NCI-H82 treated with DMSO at 0.1 percent for 48 hours (cell line): Measurements from ENCODE around the gene SHANK1.
"Not testable (repeated sequence)": the region's sequence is repeated elsewhere in the genome, so short reads cannot be mapped to it uniquely, and the experiment has no call there.

Source experiments
- DNase-seq: peaks from one replicate; lab custom pipeline; 2025; ENCODE audit not compliant: unreplicated experiment; lab: John Stamatoyannopoulos, UW

Gene SHANK1

DNA sequence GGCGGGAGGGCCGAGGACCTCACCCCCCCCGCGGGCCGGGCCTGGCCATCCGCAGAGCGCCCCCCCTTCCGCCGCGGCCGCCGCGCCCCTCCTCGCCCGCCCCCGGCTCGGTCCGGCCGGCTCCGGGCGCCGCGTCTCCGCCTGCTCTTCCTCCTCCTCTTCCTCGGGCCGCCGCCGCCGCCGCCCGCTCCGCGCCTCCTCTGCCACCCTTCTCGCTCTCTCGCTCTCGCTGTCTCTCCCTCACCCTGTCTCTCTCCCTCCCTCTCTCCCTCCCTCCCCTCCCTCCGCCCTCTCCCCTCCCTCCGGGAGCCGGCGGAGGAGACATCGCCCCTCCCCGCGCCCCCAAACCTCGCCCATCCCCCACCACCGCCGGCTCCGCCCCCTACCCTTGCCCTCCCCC, at the start of gene SHANK1:
Gene SHANK1, minus strand, starts transcription at position 237 of the 400 bp plus-strand sequence. CDS start 2,883 bp downstream, outside the sequence.
- no peak for DNase-seq

DNA sequence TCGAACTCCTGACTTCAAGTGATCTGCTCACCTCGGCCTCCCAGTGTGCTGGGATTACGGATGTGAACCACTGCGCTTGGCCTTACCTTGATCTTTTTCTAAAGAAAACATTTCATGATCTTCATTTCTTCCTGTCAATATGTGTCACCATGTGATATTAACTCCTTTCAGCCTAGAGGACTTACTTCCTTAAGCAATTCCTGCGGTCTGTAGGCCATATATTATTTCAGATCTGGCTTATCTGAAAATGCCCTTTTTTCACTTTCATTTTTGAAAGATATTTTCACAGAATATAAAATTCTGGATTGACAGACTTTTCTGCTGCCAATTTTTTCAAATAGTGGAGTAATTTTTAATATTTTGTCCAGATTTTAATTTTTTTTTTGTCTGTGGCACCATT, 48.7 kb upstream of the SHANK1 start:
- no peak for DNase-seq

DNA sequence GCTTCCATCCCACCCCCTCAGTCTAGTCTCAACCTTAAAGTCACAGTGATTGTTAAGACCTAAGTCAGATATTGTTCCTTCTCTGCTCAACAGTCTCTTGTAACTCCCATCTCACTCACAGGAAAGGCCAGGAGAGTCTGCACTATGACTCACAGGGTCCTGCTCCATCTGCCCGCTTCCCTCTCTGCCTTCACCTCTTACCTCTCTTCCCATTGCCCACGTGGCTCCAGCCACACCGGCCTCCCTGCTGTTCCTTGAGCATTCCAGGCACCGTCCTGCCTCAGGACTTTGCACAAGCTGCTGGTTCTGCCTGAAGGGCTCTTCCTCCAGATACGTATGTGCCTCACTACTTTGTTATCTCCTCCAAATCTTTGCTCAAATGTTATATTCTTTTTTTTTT, 47.7 kb upstream of the SHANK1 start:
- DNase-seq = not testable (repeated sequence)

- not testable (repeated sequence) for DNase-seq
Observed at GRCh38 chr19:50766746-50767145, 47.1 kb upstream of the SHANK1 start.

DNA sequence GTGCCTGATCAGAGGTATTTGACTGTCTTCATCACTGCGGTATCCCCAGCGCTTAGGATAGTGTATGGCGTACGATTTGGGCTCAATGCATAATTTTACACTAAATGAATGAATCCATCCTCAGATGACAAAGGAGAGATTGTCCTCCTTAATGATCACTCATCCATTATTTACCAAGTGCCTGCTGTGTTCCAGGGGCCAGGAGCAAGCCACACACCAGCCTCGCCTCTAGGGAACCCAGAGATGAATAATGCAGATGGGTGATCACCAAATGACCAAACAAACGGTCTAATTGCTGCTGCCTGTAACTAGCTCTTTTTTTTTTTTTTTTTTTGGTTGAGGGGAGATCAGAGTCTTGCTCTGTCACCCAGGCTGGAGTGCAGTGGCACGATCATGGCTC, 44.8 kb upstream of the SHANK1 start:
- DNase-seq = no peak

GRCh38 chr19:50763521-50763920, 43.9 kb upstream of the SHANK1 start:
- not testable (repeated sequence) for DNase-seq

DNA sequence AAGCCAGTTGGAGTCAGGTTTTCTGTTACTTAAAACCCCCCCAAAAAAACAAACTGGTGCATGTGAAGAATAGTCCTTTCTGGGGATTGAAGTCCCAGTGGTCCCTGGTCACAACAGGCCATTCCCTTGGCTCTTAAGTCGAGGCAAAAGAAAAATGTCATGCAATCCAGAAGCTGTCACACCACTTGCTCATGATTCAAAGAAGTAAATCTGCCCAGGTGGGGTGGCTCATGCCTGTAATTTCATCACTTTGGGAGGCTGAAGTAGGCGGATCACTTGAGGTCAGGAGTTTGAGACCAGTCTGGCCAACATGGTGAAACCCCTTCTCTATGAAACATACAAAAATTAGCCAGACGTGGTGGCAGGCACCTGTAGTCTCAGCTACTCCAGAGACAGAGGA, 41.9 kb upstream of the SHANK1 start:
- DNase-seq = not testable (repeated sequence)

GRCh38 chr19:50759886-50760285, 40.3 kb upstream of the SHANK1 start:
- peak; percentile 11 for DNase-seq

GRCh38 chr19:50759076-50759475, 39.5 kb upstream of the SHANK1 start:
- not testable (repeated sequence) for DNase-seq

DNA sequence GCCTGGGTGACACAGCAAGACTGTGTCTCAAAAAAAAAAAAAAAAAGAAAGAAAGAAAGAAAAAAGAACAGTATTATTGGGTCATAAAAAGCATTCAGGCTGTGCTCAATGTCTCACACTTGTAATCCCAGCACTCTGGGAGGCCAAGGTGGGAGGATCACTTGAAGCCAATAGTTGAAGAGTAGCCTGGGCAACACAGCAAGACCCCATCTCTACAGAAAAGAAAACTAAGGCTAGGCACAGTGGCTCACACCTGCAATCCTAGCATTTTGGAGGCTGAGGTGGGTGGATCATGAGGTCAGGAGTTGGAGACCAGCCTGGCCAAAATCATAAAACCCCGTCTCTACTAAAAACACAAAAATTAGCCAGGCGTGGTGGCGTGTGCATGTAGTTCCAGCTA, 38.0 kb upstream of the SHANK1 start:
- DNase-seq = not testable (repeated sequence)

- not testable (repeated sequence) for DNase-seq
Observed at GRCh38 chr19:50756244-50756643, 36.6 kb upstream of the SHANK1 start.

GRCh38 chr19:50753879-50754278, 34.3 kb upstream of the SHANK1 start:
- DNase-seq = no peak

DNA sequence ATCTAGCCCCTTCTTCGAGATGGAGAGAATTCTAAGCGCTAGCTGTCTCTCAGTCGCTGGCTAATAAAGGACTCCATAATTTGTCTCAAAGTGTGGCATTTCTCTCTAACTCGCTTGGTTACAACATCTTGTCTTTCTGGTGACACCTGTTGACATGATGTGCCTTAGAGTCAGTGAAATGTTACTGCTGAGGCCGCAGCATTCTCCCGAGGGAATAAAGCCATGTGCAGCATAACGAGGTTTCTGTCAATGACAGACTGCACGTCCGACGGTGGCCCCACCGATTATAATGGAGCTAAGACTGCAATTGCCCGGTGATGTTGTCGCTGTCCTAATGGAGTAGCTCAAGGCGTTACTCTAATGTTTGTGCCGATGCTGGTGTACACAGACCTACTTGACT, 30.4 kb upstream of the SHANK1 start:
- DNase-seq = no peak

DNA sequence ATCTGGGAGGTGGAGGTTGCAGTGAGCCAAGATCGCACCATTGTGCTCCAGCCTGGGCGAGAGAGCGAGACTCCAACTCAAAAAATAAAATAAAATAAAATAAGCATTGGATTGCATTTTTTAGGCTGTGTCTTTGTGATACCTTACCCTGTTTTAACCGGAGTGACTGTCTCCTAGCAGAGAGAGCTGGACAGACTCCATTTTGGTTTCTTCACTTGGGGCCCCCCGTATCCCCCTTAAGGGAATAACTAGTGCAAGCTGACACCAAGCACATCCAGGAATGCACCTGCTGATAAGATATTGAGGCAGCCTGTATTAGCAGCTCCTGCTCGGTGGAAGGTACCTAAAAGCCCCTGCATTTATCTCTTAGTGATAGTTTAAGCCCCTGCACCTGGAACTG, 29.9 kb upstream of the SHANK1 start:
- no peak for DNase-seq

- not testable (repeated sequence) for DNase-seq
Observed at GRCh38 chr19:50747141-50747540, 27.5 kb upstream of the SHANK1 start.

- DNase-seq = no peak
Observed at GRCh38 chr19:50745221-50745620, 25.6 kb upstream of the SHANK1 start.

DNA sequence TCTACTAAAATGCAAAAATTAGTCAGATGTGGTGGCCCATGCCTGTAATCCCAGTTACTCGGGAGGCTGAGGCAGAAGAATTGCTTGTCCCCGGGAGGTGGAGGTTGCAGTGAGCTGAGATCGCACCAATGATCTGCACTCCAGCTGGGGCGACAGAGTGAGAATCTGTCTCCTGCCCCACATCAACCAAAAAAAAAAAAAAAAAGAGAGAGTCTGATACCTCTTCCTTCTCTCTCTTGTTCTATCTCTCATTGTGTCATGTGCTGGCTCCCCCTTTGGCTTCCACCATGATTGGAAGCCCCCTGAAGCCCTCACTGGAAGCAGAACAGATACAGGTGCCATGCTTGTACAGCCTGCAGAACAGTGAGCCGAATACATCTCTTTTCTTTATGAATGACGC, 23.9 kb upstream of the SHANK1 start:
- DNase-seq = no peak

- DNase-seq = no peak
Observed at GRCh38 chr19:50741179-50741933, 21.8 kb upstream of the SHANK1 start.

DNA sequence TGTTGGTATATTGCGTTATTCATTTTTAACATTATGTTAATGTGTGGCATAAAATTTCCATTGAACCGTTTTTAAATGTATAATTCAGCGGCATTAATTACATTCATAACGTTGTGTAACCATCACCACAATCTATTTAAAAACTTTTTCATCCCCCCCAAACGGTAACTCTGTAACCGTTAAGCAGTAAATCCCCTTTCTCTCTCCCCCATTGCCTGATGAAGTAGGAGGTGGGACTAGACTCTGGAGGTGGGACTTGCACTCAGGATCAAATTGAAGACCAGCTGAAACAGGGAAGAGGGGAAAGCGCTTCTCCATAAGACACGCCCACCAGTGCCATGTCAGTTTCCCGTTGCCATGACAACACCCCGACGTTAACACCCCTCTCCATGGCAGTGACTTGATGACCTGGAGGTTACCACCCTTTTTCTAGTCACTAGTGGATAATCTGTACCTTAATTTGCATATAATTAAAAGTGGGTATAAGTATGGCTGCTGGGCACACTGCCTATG, 20.4 kb upstream of the SHANK1 start:
- DNase-seq = no peak

GRCh38 chr19:50739132-50739913, 19.7 kb upstream of the SHANK1 start:
- DNase-seq = no peak

- no peak for DNase-seq
Observed at GRCh38 chr19:50736338-50736737, 16.7 kb upstream of the SHANK1 start.

DNA sequence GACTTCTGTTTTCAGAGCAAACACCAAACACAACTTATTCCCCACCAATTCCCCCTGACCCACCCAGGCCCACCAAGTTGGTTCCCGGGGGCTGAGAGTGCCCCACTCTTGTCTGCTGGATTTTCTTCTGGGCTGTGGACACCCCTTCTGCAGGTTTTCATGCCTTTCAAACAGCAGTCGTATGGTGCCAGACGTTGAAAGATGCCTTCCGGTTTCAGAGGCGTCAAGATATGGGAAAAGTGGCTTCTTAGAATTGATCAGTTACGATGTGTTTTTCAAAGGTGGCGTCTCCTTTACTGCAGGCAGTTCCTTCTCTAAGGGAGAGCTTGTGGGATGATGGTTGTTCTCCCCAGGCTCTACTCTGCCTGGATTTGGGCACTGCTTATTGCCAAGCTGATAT, 16.3 kb upstream of the SHANK1 start:
- no peak for DNase-seq
